ENCODE measurements around the gene MYLK.

DNA sequence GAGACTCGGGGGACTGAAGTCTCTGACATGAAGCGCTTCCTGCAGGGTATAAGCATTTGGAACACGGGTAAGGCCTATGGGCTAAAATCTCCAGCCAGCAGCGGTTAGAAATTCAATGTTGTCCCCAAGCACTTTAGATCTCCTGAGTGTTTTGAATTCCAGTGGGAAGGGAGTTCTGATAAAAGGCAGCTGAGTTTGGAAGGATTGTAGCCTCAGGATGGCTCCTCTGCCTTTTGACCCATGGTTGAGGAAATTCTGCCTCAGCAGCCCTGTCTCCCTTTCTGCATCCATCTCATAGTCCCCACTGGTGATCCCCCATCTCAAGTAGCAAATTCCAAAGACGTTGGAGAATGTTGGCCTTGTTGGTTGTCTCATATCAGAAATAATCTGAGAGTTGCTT, 275.1 kb downstream of the MYLK start:
- TF ChIP-seq CTCF (IDR thresholded peaks at IDR 0.05), result no peak
- TF ChIP-seq POLR2A (IDR thresholded peaks at IDR 0.05), result no peak
- no peak for TF ChIP-seq EP300 (IDR thresholded peaks at IDR 0.05)
- no peak for TF ChIP-seq POLR2AphosphoS5 (IDR thresholded peaks at IDR 0.05)

All from stomach (tissue), 4 donors.